HEK293 (cell line): ENCODE data around the gene RPTN.

Experiments
- CTCF ChIP-seq: fragments of 450-650 bp; formaldehyde crosslinking; IDR thresholded peaks from 2 replicates; pipeline ENCODE4 v1.5.1; 2016; ENCODE audit warnings: missing biosample characterization, missing genetic modification characterization
- PRDM2 ChIP-seq: fragments of 450-650 bp; formaldehyde crosslinking; IDR thresholded peaks from 2 replicates; pipeline ENCODE4 v1.5.1; 2016; ENCODE audit warnings: missing biosample characterization, missing genetic modification characterization, borderline replicate concordance
- TCF7L2 ChIP-seq: IDR thresholded peaks from 2 replicates; pipeline ENCODE4 v1.6.1; 2011; ENCODE audit warnings: low read depth, mild to moderate bottlenecking, inconsistent platforms, low read length, moderate library complexity, borderline replicate concordance
- ZFHX2 ChIP-seq: fragments of 450-650 bp; formaldehyde crosslinking; conservative IDR thresholded peaks from 2 replicates; pipeline ENCODE4 v1.5.1; 2016; ENCODE audit warnings: missing biosample characterization, missing genetic modification characterization
- ZNF223 ChIP-seq: fragments of 450-650 bp; formaldehyde crosslinking; IDR thresholded peaks from 2 replicates; pipeline ENCODE4 v1.5.1; 2016; ENCODE audit warnings: missing biosample characterization, missing genetic modification characterization
- ZNF561 ChIP-seq: fragments of 450-650 bp; IDR thresholded peaks from 2 replicates; pipeline ENCODE4 v1.5.1; 2018; ENCODE audit warnings: missing biosample characterization, missing genetic modification characterization, borderline replicate concordance

GRCh38 chr1:152165286-152166077, 6.5 kb upstream of the RPTN start:
- TF ChIP-seq ZNF561 (tag by site-specific recombination) (no peak), CTCF (tag by site-specific recombination) (no peak), ZNF223 (no peak), ZFHX2 (tag by site-specific recombination) (no peak), PRDM2 (tag by site-specific recombination) (no peak), TCF7L2 (no peak)
